HepG2 (cell line): ENCODE results near the gene SUV39H2. TPM values are rescaled to one million over a fixed set of nuclear protein-coding genes. Genes with fewer than 3 reads are reported as not detected.

Experiments
- CEBPG ChIP-seq: IDR thresholded peaks from 2 replicates; pipeline ENCODE4 v1.6.1; 2016
- SIX1 ChIP-seq: sonication (generic); formaldehyde crosslinking; IDR thresholded peaks from 2 replicates; pipeline ENCODE4 v1.4.0; 2020; ENCODE audit warnings: missing genetic modification reagents, borderline replicate concordance
- USF2 ChIP-seq, 2 experiments: sonication (generic) in 1 of 2; formaldehyde crosslinking in 1 of 2; IDR thresholded peaks; 2 replicates each; pipeline versions ENCODE4 v1.5.1 to v1.6.1; 2011 to 2020; ENCODE audit warnings: borderline replicate concordance in 1 of 2, low read depth in 1 of 2, low read length in 1 of 2, mild to moderate bottlenecking in 1 of 2, missing genetic modification reagents in 1 of 2, moderate library complexity in 1 of 2
- ZNF207 ChIP-seq: fragments of 450-650 bp; IDR thresholded peaks from 2 replicates; pipeline ENCODE4 v1.6.1; 2016; ENCODE audit warnings: antibody characterized with exemption, borderline replicate concordance
- ZNF274 ChIP-seq: sonication (generic); formaldehyde crosslinking; IDR thresholded peaks from 2 replicates; pipeline ENCODE4 v1.5.1; 2020; ENCODE audit warnings: mild to moderate bottlenecking, missing genetic modification reagents
- ZNF550 ChIP-seq: sonication (generic); formaldehyde crosslinking; IDR thresholded peaks from 2 replicates; pipeline ENCODE4 v1.4.0; 2020; ENCODE audit warnings: mild to moderate bottlenecking, missing genetic modification reagents, borderline replicate concordance
- ZNF687 ChIP-seq: sonication (generic); formaldehyde crosslinking; IDR thresholded peaks from 2 replicates; pipeline ENCODE4 v1.5.1; 2020; ENCODE audit warnings: mild to moderate bottlenecking, missing genetic modification reagents, moderate library complexity
- ZNF737 ChIP-seq: sonication (generic); formaldehyde crosslinking; IDR thresholded peaks from 2 replicates; pipeline ENCODE4 v1.5.0; 2020; ENCODE audit warnings: missing genetic modification reagents, mild to moderate bottlenecking, borderline replicate concordance
- polyA plus RNA-seq, 8 experiments: library from polyadenylated mRNA; depleted of rRNA in 3 of 8; stranded (reverse) in 7 of 8; unstranded in 1 of 8; fragments of >200 nt; fragmentation: Illumina TruSeq in 4 of 8; extraction: Trizol in 4 of 8; gene quantifications; 2 replicates each; pipeline versions ENCODE4 v1.2.1 to v1.2.3, GENCODE V29; 2011 to 2016; ENCODE audit warnings: low read depth in 4 of 8, missing spikeins in 1 of 8, mixed read lengths in 1 of 8; ENCODE audit not compliant: insufficient read depth in 1 of 8
- total RNA-seq, 5 experiments: library from RNA; depleted of rRNA; stranded (reverse); fragments of >200 nt; fragmentation: Illumina TruSeq; extraction: Trizol; gene quantifications; 2 replicates each; pipeline ENCODE4 v1.2.3, GENCODE V29; 2016; ENCODE audit warnings: low read depth in 1 of 5

SUV39H2 gene
- total and polyA plus RNA-seq, 2 of the 13 experiments (the other 11 are each of a cell fraction or from before 2014, with no cell fraction given): 9.0 to 44.3 TPM

GRCh38 chr10:14878266-14879123 lies at the start of gene SUV39H2 (continued):
- TF ChIP-seq USF2 (IDR thresholded peaks at IDR 0.05; ENCODE audit: low read depth, low read length): no peak
- no peak for TF ChIP-seq USF2 (CRISPR knock-in tag; IDR thresholded peaks at IDR 0.05; ENCODE audit: borderline replicate concordance)
- peak; percentile 93 for TF ChIP-seq ZNF274 (CRISPR knock-in tag)
- TF ChIP-seq ZNF737 (CRISPR knock-in tag): no peak
- no peak for TF ChIP-seq ZNF207
- TF ChIP-seq SIX1 (CRISPR knock-in tag): no peak
- no peak for TF ChIP-seq ZNF550
- 0 out of 2 replicates have a peak, but pooled peaks have one; percentile 3 for TF ChIP-seq CEBPG (CRISPR knock-in tag)
- peak; percentile 91 for TF ChIP-seq ZNF687 (CRISPR knock-in tag)
